Psoas muscle (tissue), 8 donors: ENCODE results near the gene GSG1L. TPM values are rescaled to one million over a fixed set of nuclear protein-coding genes. Genes with fewer than 3 reads are reported as not detected.

Source experiments
- ATAC-seq, 4 donors: fragments of 200-7000 bp; cut with Tn5 transposase; one replicate each; pipeline ENCODE4 v1.9.1; 2020; ENCODE audit warnings: moderate library complexity in 3 of 4, mild to moderate bottlenecking in 2 of 4
- DNase-seq, 2 donors: peaks; one replicate each; pipeline ENCODE4 v3.0.0-alpha.2; 2020
- H3K27ac ChIP-seq: fragments of 200-600 bp; one replicate; pipeline ENCODE4 v1.8.0; 2022
- H3K27me3 ChIP-seq, 3 donors: fragments of 200-600 bp in 1 of 3; one replicate each; pipeline versions ENCODE4 v1.6.1 to v1.8.0; 2013 to 2022; ENCODE audit warnings: low read length in 2 of 3, mild to moderate bottlenecking in 2 of 3, moderate library complexity in 1 of 3; ENCODE audit not compliant: insufficient read depth in 3 of 3
- H3K36me3 ChIP-seq, 2 donors: fragments of 200-600 bp in 1 of 2; one replicate each; pipeline versions ENCODE4 v1.6.1 to v1.8.0; 2013 to 2022; ENCODE audit warnings: low read depth in 1 of 2, mild to moderate bottlenecking in 1 of 2, moderate library complexity in 1 of 2; ENCODE audit not compliant: insufficient read depth in 1 of 2
- H3K4me1 ChIP-seq: fragments of 200-600 bp; one replicate; pipeline ENCODE4 v1.8.0; 2022
- H3K4me3 ChIP-seq: fragments of 200-600 bp; one replicate; pipeline ENCODE4 v1.8.0; 2022; ENCODE audit warnings: mild to moderate bottlenecking
- H3K9me3 ChIP-seq: fragments of 200-600 bp; one replicate; pipeline ENCODE4 v1.8.0; 2022
- CTCF ChIP-seq: fragments of 200-600 bp; IDR thresholded peaks from one replicate; pipeline ENCODE4 v1.8.0; 2022; ENCODE audit warnings: antibody characterized with exemption
- WGBS, 3 donors: extraction: QIAGEN DNeasy Blood & Tissue Kit; methylation state at CpG; one replicate each; pipeline versions ENCODE4 v1.1.6 to v1.1.7; 2013; 5-methylcytosine and 5-hydroxymethylcytosine counted together
- intact Hi-C, 2 donors: fragments of 100-400 bp; cut with DNase I; formaldehyde crosslinking; loops; one replicate each; pipeline versions ENCODE4 v1.11.0 to v1.14.2; 2022
- polyA plus RNA-seq, 3 donors: library from polyadenylated mRNA; stranded (reverse); fragments of 200-250 nt; gene quantifications; one replicate each; pipeline ENCODE4 v1.2.3, GENCODE V29; 2013
- total RNA-seq, 4 donors: library from RNA; stranded (reverse); fragmentation: NEBNext Ultra II Directional in 2 of 4; extraction: Animal tissue kit (Norgen Biotek cat#: 25700) in 2 of 4; gene quantifications; one replicate each; pipeline versions ENCODE4 v1.2.1 to v1.2.4, GENCODE V29; 2021 to 2023
- donor health status: healthy with polysubstance abuse.
- donor health status: DM: no; HTN: no; CAD: no; lungs with moderate emphysema.
- donor health status: Bipolar disorder and iron deficiency.
- donor health status: healthy.
- donor health status: DM: yes; HTN: yes; CAD: no.
- donor health status: DM: no; HTN: no; CAD: no.
- donor health status: DM: no; HTN: no; CAD: no.
- donor health status: DM: yes; HTN: yes; CAD: no.

GSG1L gene
- total and polyA plus RNA-seq, 7 donors: 0.04 to 0.17 (median 0.08) TPM; not detected in 2

GRCh38 chr16:28081391-28081968 lies 18.0 kb upstream of the GSG1L start:
- Histone ChIP-seq H3K36me3 (no peaks in the 10 kb centered on the region), H3K9me3 (no peaks in the 10 kb centered on the region), H3K27me3 (no peaks in the 10 kb centered on the region), H3K27ac (no peak overlapping the region), H3K4me3 (no peak overlapping the region), H3K4me1 (no peaks in the 10 kb centered on the region)
- intact Hi-C loops: no loop called here
- 64 to 75% (median 67%) methylated on average over 9 of the region's 9 CpGs for WGBS, 3 donors
- DNase-seq (no peak), ATAC-seq (no peak)
- TF ChIP-seq CTCF: no peak

- Histone ChIP-seq H3K9me3 (no peaks in the 10 kb centered on the region), H3K36me3 (no peaks in the 10 kb centered on the region), H3K4me3 (no peak overlapping the region), H3K4me1 (no peaks in the 10 kb centered on the region), H3K27me3 (no peaks in the 10 kb centered on the region), H3K27ac (no peak overlapping the region)
- WGBS, 3 donors: 89 to 93% (median 91%) methylated on average over 6 of the region's 6 CpGs
- ATAC-seq (no peak), DNase-seq (no peak)
- intact Hi-C loops: no loop called here
- TF ChIP-seq CTCF: no peak
Measured at GRCh38 chr16:28078261-28078660, 14.7 kb upstream of the GSG1L start.

- no peak overlapping the region for H3K27ac ChIP-seq
- intact Hi-C loops: loop anchor here (5.0 kb wide), 2 partner anchors 102 to 432 kb away; no protein-coding TSS in a partner anchor
- H3K27me3 ChIP-seq: no peaks in the 10 kb centered on the region
- no peaks in the 10 kb centered on the region for H3K9me3 ChIP-seq
- ATAC-seq (no peak), DNase-seq (no peak)
- no peaks in the 10 kb centered on the region for H3K36me3 ChIP-seq
- 93 to 95% (median 94%) methylated on average over 6 of the region's 6 CpGs for WGBS, 3 donors
- H3K4me1 ChIP-seq: no peaks in the 10 kb centered on the region
- TF ChIP-seq CTCF: no peak
- H3K4me3 ChIP-seq: no peak overlapping the region
Measured at GRCh38 chr16:28073836-28074235, 10.3 kb upstream of the GSG1L start.

- DNase-seq: no peak
- ATAC-seq: no peak
- no peaks in the 10 kb centered on the region for H3K36me3 ChIP-seq
- 53 to 56% (median 54%) methylated on average over 4 of the region's 4 CpGs for WGBS, 3 donors
- H3K27me3 ChIP-seq: no peaks in the 10 kb centered on the region
- H3K9me3 ChIP-seq: no peaks in the 10 kb centered on the region
- intact Hi-C loops: loop anchor here (5.0 kb wide), 2 partner anchors 100 to 430 kb away; no protein-coding TSS in a partner anchor
- H3K4me3 ChIP-seq: no peak overlapping the region
- H3K27ac ChIP-seq: no peak overlapping the region
- H3K4me1 ChIP-seq: peaks cover 7% of the 10 kb centered on the region
- no peak for TF ChIP-seq CTCF
Measured at GRCh38 chr16:28072087-28072486, 8.6 kb upstream of the GSG1L start.
